Activated CD8-positive, alpha-beta T cell treated with anti-CD3 and anti-CD28 coated beads, Interleukin-2, amount 10 ng/mL, durations not matched to agents 7 days and 5 days (primary cell): ENCODE results near the gene POLR1G. TPM values are rescaled to one million over a fixed set of nuclear protein-coding genes. Genes with fewer than 3 reads are reported as not detected.

Experiments
- ATAC-seq: fragments of 150-1000 bp; cut with Tn5 transposase; one replicate; pipeline ENCODE4 v1.10.0; 2021; ENCODE audit warnings: moderate library complexity
- CTCF ChIA-PET: fragments of 350-600 bp; sonication (Branson Sonifier 250); formaldehyde crosslinking; loops from one replicate; lab custom pipeline; 2021; ENCODE audit warnings: antibody characterized with exemption; lab: Charles Lee
- POLR2A ChIA-PET: fragments of 350-600 bp; sonication (Branson Sonifier 250); formaldehyde crosslinking; loops from one replicate; lab custom pipeline; 2021; ENCODE audit warnings: antibody characterized with exemption; lab: Charles Lee
- DNase-seq: peaks from one replicate; pipeline ENCODE4 v3.0.0-alpha.2; 2020
- H3K27ac Mint-ChIP-seq: one replicate; pipeline ENCODE4 v1.8.0; 2021; ENCODE audit warnings: mild to moderate bottlenecking, mixed read lengths
- H3K27me3 Mint-ChIP-seq: one replicate; pipeline ENCODE4 v1.8.0; 2021; ENCODE audit warnings: low read depth, mixed read lengths
- H3K36me3 Mint-ChIP-seq: one replicate; pipeline ENCODE4 v1.8.0; 2021; ENCODE audit warnings: low read depth, mixed read lengths
- H3K4me1 Mint-ChIP-seq: one replicate; pipeline ENCODE4 v1.8.0; 2021; ENCODE audit warnings: low read depth, mixed read lengths
- H3K4me3 Mint-ChIP-seq: one replicate; pipeline ENCODE4 v1.8.0; 2021; ENCODE audit warnings: mild to moderate bottlenecking, mixed read lengths
- H3K9me3 Mint-ChIP-seq: one replicate; pipeline ENCODE4 v1.8.0; 2022; ENCODE audit warnings: mixed read lengths; ENCODE audit not compliant: insufficient read depth
- total RNA-seq, 2 experiments: library from RNA; stranded (reverse); gene quantifications; one replicate each; pipeline ENCODE4 v1.2.3, GENCODE V29; 2021

The POLR1G gene
- total RNA-seq, 2 experiments from 2014 or later = 9.5 to 10.6 TPM

DNA sequence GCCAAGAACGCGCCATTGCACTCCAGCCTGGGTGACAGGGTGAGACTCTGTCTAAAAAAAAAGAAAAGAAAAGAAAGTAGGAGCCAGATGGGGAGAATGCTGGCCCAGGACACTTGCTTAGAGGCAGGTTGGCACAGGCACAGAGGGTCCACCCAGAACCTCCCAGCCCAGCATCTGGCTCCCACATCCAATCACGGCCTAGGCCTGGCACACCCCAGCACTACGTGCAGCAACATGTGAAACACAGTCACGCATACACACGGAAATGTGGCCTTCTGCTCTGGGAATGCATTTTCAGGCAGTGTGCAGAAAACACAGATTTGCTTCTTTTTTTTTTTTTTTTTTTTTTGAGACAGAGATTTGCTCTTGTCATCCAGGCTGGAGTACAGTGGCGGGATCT is 40.5 kb downstream of the POLR1G start:
- ChIA-PET POLR2A (interaction anchor here (0.6 to 1.1 kb wide), 2 partner anchors 21 to 42 kb away, joined by 3 read pairs; partner anchors contain the start of gene FOSB), CTCF (interaction anchor here (1.0 to 6.4 kb wide), 5 partner anchors 8 to 38 kb away, joined by 6 to 96 read pairs (median 20); partner anchors contain the start of gene FOSB)
- Mint-ChIP-seq H3K27ac (no peak overlapping the region), H3K27me3 (no peaks in the 10 kb centered on the region), H3K9me3 (no peaks in the 10 kb centered on the region), H3K4me1 (peaks cover 67% of the 10 kb centered on the region), H3K4me3 (no peak overlapping the region), H3K36me3 (peaks cover 2% of the 10 kb centered on the region)
- DNase-seq (no peak), ATAC-seq (no peak)

DNA sequence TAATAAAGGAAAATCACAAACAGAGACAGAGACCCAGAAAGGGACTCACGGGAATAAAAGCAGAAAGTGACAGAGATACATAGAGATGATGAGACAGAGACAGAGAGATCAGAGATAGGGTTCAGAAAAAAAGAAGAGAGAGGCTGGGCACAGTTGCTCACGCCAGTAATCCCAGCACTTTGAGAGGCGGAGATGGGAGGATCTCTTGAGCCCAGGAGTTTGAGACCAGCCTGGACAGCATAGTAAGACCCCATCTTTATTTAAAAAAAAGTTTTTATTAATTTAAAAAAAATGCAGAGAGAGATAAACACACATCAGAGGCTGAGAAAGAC is 41.9 kb downstream of the POLR1G start:
- peak overlapping the region; percentile 25 for H3K27ac Mint-ChIP-seq

DNA sequence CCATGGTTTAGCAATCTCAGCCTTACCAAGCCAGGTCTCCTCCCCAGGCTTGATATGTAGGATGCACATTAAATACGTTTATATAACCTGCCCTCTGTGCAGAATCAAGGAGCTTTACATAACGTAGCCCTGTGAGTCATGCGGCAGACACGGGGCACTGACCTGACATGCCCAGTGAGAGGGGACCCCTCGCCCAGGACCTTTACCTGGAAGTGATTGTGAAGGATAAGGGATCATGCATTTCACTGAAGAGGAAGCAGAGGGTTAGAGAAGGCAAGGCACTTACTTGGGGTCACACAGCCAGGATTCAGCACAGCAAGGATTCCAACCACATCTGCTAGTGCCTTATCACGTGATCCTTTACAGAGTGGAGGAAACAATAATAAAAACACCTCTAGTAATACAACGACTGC is 42.4 kb downstream of the POLR1G start:
- POLR2A ChIA-PET = interaction anchor here (1.9 to 2.3 kb wide), 4 partner anchors 10 to 30 kb away, joined by 6 to 12 read pairs (median 8); partner anchors contain the start of gene FOSB
- Mint-ChIP-seq H3K4me3 (peak overlapping the region; percentile 48), H3K27me3 (peaks cover 4% of the 10 kb centered on the region), H3K9me3 (no peaks in the 10 kb centered on the region), H3K36me3 (peaks cover 2% of the 10 kb centered on the region), H3K27ac (peak overlapping the region; percentile 77), H3K4me1 (peaks cover 57% of the 10 kb centered on the region)
- CTCF ChIA-PET = interaction anchor here (0.6 to 6.4 kb wide), 4 partner anchors 10 to 193 kb away, joined by 3 to 96 read pairs (median 14); partner anchors contain the start of gene FOSB
- DNase-seq = no peak
- ATAC-seq = no peak

More for the DNA sequence above, 41.9 kb downstream of the POLR1G start:
- H3K36me3 Mint-ChIP-seq = peaks cover 2% of the 10 kb centered on the region
- no peaks in the 10 kb centered on the region for H3K9me3 Mint-ChIP-seq
- ChIA-PET CTCF (interaction anchor here (1.1 to 6.4 kb wide), 3 partner anchors 9 to 30 kb away, joined by 3 to 96 read pairs (median 26); partner anchors contain the start of gene FOSB), POLR2A (interaction anchor here (1.9 to 2.3 kb wide), 4 partner anchors 9 to 30 kb away, joined by 6 to 12 read pairs (median 8); partner anchors contain the start of gene FOSB)
- no peak for ATAC-seq
- DNase-seq = no peak
- H3K4me1 Mint-ChIP-seq = peaks cover 59% of the 10 kb centered on the region
- no peaks in the 10 kb centered on the region for H3K27me3 Mint-ChIP-seq
- H3K4me3 Mint-ChIP-seq = peak overlapping the region; percentile 13

DNA sequence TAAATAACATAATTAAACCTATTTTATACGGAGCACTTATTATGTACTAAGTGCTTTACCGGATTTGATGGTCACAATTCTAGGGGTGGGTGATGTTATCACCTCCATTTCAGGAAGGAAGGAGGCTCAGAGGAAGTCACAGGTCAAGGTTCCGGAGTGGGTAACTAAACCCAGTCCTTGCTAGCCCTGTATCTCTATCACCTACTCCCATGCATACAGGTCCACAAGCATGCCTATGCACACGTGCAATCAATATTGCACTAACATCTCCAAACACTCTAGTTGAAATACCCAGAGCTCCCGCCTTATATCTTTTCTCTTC is 43.5 kb downstream of the POLR1G start:
- Mint-ChIP-seq H3K27me3 (peaks cover 6% of the 10 kb centered on the region), H3K4me1 (peaks cover 52% of the 10 kb centered on the region), H3K9me3 (no peaks in the 10 kb centered on the region), H3K36me3 (peaks cover 2% of the 10 kb centered on the region), H3K27ac (peak overlapping the region; percentile 99), H3K4me3 (peak overlapping the region; percentile 92)
- CTCF ChIA-PET = interaction anchor here (0.9 to 6.4 kb wide), 4 partner anchors 11 to 28 kb away, joined by 3 to 96 read pairs (median 14); partner anchors contain the start of gene FOSB
- ATAC-seq (peak; percentile 41), DNase-seq (no peak)
- POLR2A ChIA-PET = interaction anchor here (0.8 to 2.3 kb wide), 6 partner anchors 11 to 28 kb away, joined by 3 to 12 read pairs (median 6); partner anchors contain the start of gene FOSB

DNA sequence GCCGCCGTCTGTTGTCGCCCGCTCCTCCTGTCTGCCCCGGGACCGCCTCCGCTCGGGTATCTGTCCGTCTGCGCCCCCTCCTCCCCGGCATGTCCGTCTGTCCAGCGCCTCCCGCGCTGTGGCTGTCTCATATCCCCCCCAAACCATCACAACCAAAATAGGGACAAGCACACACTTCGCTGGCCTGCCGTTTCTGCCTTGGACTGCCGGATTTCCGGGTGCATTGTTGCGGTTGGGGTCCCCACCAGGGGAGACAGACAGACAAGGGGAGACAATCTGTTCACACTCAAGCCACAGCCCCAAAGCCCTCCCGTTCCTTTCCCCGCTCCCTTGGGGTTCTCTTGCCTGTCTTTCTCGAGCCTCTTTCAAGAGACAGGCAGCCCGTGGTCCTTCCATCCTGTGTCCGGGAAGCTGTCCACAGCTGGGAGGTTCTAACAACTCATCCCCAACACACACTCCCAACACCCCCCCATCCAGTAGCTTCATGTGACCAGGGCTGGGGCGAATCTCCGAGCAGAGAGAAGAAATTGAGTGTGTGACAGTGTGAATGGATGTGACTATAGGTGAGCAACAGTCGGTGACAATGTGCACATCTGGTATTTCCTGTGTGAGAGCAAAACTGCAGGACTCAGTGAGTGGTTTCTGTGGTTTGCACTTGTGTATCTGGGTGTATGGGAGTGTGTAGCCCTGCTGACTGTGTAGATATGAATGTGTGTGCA is 44.8 kb downstream of the POLR1G start:
- DNase-seq (peak; percentile 68), ATAC-seq (peak; percentile 35)
- CTCF ChIA-PET = interaction anchor here (1.0 to 3.9 kb wide), 3 partner anchors 12 to 27 kb away, joined by 5 to 21 read pairs (median 6); partner anchors contain the start of gene FOSB
- H3K36me3 Mint-ChIP-seq = peaks cover 2% of the 10 kb centered on the region
- POLR2A ChIA-PET = interaction anchor here (0.6 to 1.3 kb wide), 5 partner anchors 9 to 27 kb away, joined by 3 to 13 read pairs (median 4); partner anchors contain the start of gene FOSB
- H3K27ac Mint-ChIP-seq = peak overlapping the region; percentile 93
- peaks cover 56% of the 10 kb centered on the region for H3K4me1 Mint-ChIP-seq
- no peaks in the 10 kb centered on the region for H3K9me3 Mint-ChIP-seq
- H3K4me3 Mint-ChIP-seq = peak overlapping the region; percentile 81
- peaks cover 9% of the 10 kb centered on the region for H3K27me3 Mint-ChIP-seq

DNA sequence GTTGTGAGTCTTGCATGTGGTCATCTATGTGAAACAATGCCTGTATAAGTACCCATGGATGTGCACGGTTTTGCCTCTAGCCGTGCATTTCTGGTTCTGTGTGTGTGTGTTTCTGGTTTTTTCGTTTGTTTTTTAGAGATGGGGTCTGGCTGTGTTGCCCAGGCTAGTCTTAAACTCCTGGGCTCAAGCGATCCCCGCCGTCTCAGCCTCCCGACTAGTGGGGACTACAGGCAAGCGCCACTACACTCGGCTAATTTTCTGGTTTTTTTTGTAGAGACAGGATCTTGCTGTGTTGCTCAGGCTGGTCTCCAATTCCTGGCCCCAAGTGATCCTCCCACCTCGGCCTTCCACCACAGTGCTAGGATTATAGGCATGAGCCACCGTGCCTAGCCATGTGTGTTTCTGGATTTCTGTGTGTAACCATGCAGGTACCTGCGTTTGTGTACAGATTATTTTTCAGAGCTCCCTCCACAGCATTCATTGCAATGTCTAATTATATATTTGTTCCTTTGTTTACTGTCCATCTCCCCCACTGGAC is 45.5 kb downstream of the POLR1G start:
- H3K4me1 Mint-ChIP-seq = peaks cover 57% of the 10 kb centered on the region
- POLR2A ChIA-PET = interaction anchor here (0.6 to 1.3 kb wide), 5 partner anchors 9 to 27 kb away, joined by 3 to 13 read pairs (median 4); partner anchors contain the start of gene FOSB
- no peaks in the 10 kb centered on the region for H3K9me3 Mint-ChIP-seq
- peak overlapping the region; percentile 93 for H3K27ac Mint-ChIP-seq
- H3K36me3 Mint-ChIP-seq = peaks cover 2% of the 10 kb centered on the region
- H3K27me3 Mint-ChIP-seq = peaks cover 9% of the 10 kb centered on the region
- CTCF ChIA-PET = interaction anchor here (1.0 to 3.9 kb wide), 4 partner anchors 12 to 27 kb away, joined by 5 to 21 read pairs (median 7); partner anchors contain the start of gene FOSB
- ATAC-seq (no peak), DNase-seq (no peak)
- H3K4me3 Mint-ChIP-seq = peak overlapping the region; percentile 81

DNA sequence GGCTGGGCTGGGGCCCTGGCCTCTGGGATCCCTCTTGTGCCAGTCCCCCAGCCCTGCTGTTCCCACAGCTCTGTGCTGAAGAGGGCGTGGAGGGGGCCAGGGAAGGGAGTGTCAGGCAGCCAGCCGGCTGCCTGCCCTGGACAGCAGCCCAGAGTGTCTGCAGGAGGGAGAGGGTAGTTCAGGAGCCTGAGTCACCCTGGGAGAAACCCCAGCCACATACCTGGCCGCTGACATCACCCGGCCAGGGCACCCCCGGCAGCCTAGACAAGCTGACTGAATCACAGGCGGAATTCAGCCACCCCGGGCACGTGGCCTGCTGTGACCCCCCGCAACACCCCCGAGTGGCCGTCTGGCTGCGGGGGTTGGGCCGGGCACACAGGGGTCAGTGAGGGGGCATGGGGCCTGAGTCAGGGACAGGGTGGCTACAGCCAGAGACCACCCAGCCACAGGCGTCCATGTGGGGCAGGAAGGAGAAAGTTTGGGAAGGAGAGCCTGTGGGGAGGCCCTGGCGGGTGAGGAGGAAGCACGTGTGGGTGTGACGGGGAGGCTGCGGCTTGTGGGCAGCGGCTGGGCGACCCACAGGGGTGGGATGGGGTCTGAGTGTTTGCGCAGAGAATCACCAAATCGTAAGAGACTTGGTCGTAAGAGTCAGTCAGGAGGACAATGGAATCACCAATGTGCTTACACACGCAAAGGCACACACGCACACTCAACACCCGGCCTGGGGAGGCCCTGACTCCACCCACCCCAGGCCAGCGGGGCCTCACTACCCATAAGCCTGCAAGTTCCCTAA is 49.5 kb downstream of the POLR1G start:
- DNase-seq = peak; percentile 58
- no peaks in the 10 kb centered on the region for H3K9me3 Mint-ChIP-seq
- H3K4me1 Mint-ChIP-seq = peaks cover 34% of the 10 kb centered on the region
- CTCF ChIA-PET = interaction anchor here (0.7 to 4.2 kb wide), 5 partner anchors 10 to 29 kb away, joined by 3 to 14 read pairs (median 8); no protein-coding TSS in a partner anchor
- no peaks in the 10 kb centered on the region for H3K36me3 Mint-ChIP-seq
- peak; percentile 48 for ATAC-seq
- POLR2A ChIA-PET = interaction anchor here (0.6 to 1.3 kb wide), 3 partner anchors 11 to 31 kb away, joined by 3 to 8 read pairs (median 5); partner anchors contain the start of gene FOSB
- H3K27me3 Mint-ChIP-seq = peaks cover 12% of the 10 kb centered on the region
- no peak overlapping the region for H3K27ac Mint-ChIP-seq
- peak overlapping the region; percentile 12 for H3K4me3 Mint-ChIP-seq

DNA sequence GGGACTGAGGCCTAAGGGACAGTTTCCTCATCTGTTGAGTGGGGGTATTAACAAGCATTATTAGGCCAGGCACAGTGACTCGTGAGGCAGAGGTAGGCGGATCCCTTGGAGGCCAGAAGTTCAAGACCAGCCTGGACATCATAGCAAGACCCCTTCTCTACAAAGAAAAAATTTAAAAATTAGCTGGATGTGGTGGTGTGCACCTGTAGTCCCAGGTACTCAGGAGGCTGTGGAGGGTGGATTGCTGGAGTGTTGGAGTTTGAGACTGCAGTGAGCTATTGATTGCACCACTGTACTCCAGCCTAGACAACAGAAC is 50.0 kb downstream of the POLR1G start:
- POLR2A ChIA-PET = interaction anchor here (0.6 to 1.3 kb wide), 3 partner anchors 11 to 30 kb away, joined by 3 to 8 read pairs (median 5); partner anchors contain the start of gene FOSB
- H3K27ac Mint-ChIP-seq = no peak overlapping the region
- peaks cover 15% of the 10 kb centered on the region for H3K27me3 Mint-ChIP-seq
- CTCF ChIA-PET = interaction anchor here (0.6 to 4.2 kb wide), 5 partner anchors 11 to 29 kb away, joined by 3 to 14 read pairs (median 3); partner anchors contain the start of gene FOSB
- DNase-seq = no peak
- ATAC-seq = no peak
- peaks cover 29% of the 10 kb centered on the region for H3K4me1 Mint-ChIP-seq
- peak overlapping the region; percentile 12 for H3K4me3 Mint-ChIP-seq
- H3K36me3 Mint-ChIP-seq = no peaks in the 10 kb centered on the region
- no peaks in the 10 kb centered on the region for H3K9me3 Mint-ChIP-seq

DNA sequence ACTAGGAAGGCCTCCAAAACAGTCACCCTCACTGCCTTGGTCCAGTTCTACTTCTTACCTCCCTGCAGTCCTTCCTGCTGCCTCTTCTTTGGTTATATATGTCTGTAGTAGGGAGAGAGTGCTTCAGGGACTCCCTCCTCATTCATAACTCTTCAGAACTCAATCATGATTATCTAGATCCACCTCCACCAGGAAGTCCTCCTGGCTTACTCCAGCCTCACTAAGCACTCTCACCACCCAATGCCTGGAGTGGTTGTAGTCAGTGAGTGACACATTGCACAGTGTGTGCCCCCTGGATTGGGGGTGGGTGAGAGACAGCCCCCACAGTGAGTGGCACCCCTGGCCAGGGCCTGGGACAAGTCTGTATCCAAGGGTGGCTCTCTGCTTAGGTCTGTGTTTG is 51.3 kb downstream of the POLR1G start:
- DNase-seq (no peak), ATAC-seq (no peak)
- Mint-ChIP-seq H3K36me3 (no peaks in the 10 kb centered on the region), H3K27me3 (peaks cover 15% of the 10 kb centered on the region), H3K4me1 (peaks cover 20% of the 10 kb centered on the region), H3K27ac (no peak overlapping the region), H3K4me3 (no peak overlapping the region), H3K9me3 (no peaks in the 10 kb centered on the region)
- POLR2A ChIA-PET = no interaction called here
- CTCF ChIA-PET = interaction anchor here (1.4 to 2.3 kb wide), 2 partner anchors 18 to 26 kb away, joined by 3 to 11 read pairs; no protein-coding TSS in a partner anchor
